T-cell (primary cell): ENCODE measurements around the gene TMEM86B. TPM values are rescaled to one million over a fixed set of nuclear protein-coding genes. Genes with fewer than 3 reads are reported as not detected.

Experiments
- ATAC-seq, 4 experiments: fragments of 200-7000 bp in 3 of 4; fragments of 150-1000 bp in 1 of 4; cut with Tn5 transposase; replicated peaks in 1 of 4; 1 replicate in 3 of 4; 2 replicates in 1 of 4; pipeline ENCODE4 v1.10.0; 2021; ENCODE audit warnings: moderate library complexity in 3 of 4, mild to moderate bottlenecking in 2 of 4, moderate number of reproducible peaks in 1 of 4
- CTCF ChIA-PET, 2 donors: fragments of 300-600 bp; sonication (Branson Sonifier 250); formaldehyde crosslinking; loops; one replicate each; lab custom pipeline; 2022; ENCODE audit warnings: antibody characterized with exemption in 2 of 2; lab: Charles Lee
- POLR2A ChIA-PET, 2 donors: fragments of 300-600 bp; sonication (Branson Sonifier 250); formaldehyde crosslinking; loops; one replicate each; lab custom pipeline; 2022; ENCODE audit warnings: antibody characterized with exemption in 2 of 2; lab: Charles Lee
- DNase-seq, 35 experiments: peaks; one replicate each; pipeline versions ENCODE4 v3.0.0 to v3.0.0-alpha.2; 2013 to 2023
- H3K27ac ChIP-seq: one replicate; pipeline ENCODE4 v1.5.1; 2013; ENCODE audit warnings: low read length
- H3K27me3 ChIP-seq, 2 experiments: replicated peaks in 1 of 2; 1 replicate in 1 of 2; 2 replicates in 1 of 2; pipeline versions ENCODE4 v1.6.1 to v1.7.0; 2013; ENCODE audit warnings: low read length in 1 of 2, mixed read lengths in 1 of 2; ENCODE audit not compliant: control insufficient read depth in 2 of 2, insufficient read depth in 2 of 2; ENCODE audit errors: extremely low read depth in 1 of 2
- H3K36me3 ChIP-seq, 2 donors: 1 replicate in 1 of 2; 2 replicates in 1 of 2; pipeline versions ENCODE4 v1.6.1 to v1.7.0; 2013; ENCODE audit warnings: low read length in 1 of 2; ENCODE audit not compliant: control insufficient read depth in 2 of 2, insufficient read depth in 1 of 2; ENCODE audit errors: extremely low read depth in 1 of 2
- H3K4me1 ChIP-seq, 2 experiments: 1 replicate in 1 of 2; 2 replicates in 1 of 2; pipeline versions ENCODE4 v1.6.1 to v1.7.0; 2013; ENCODE audit warnings: low read length in 2 of 2, mixed read lengths in 1 of 2; ENCODE audit not compliant: insufficient read depth in 2 of 2, control insufficient read depth in 1 of 2; ENCODE audit errors: extremely low read depth in 1 of 2
- H3K4me3 ChIP-seq, 2 donors: 1 replicate in 1 of 2; 2 replicates in 1 of 2; pipeline versions ENCODE4 v1.5.1 to v1.7.0; 2013; ENCODE audit warnings: mild to moderate bottlenecking in 2 of 2, low read length in 1 of 2, moderate library complexity in 1 of 2; ENCODE audit not compliant: control insufficient read depth in 1 of 2; ENCODE audit errors: extremely low read depth in 1 of 2
- H3K9me3 ChIP-seq: 2 replicates; pipeline ENCODE4 v1.7.0; 2013
- H3K27ac Mint-ChIP-seq, 2 donors: one replicate each; pipeline ENCODE4 v1.8.0; 2020 to 2021; ENCODE audit warnings: mild to moderate bottlenecking in 2 of 2, mixed read lengths in 2 of 2
- H3K27me3 Mint-ChIP-seq, 2 donors: one replicate each; pipeline ENCODE4 v1.8.0; 2021 to 2022; ENCODE audit warnings: mixed read lengths in 2 of 2
- H3K36me3 Mint-ChIP-seq: one replicate; pipeline ENCODE4 v1.8.0; 2021; ENCODE audit warnings: mixed read lengths
- H3K4me1 Mint-ChIP-seq, 3 donors: one replicate each; pipeline ENCODE4 v1.8.0; 2020 to 2022; ENCODE audit warnings: mixed read lengths in 3 of 3, mild to moderate bottlenecking in 1 of 3
- H3K4me3 Mint-ChIP-seq, 3 donors: one replicate each; pipeline ENCODE4 v1.8.0; 2020 to 2022; ENCODE audit warnings: mild to moderate bottlenecking in 3 of 3, mixed read lengths in 3 of 3, moderate library complexity in 3 of 3
- H3K9me3 Mint-ChIP-seq, 3 donors: one replicate each; pipeline ENCODE4 v1.8.0; 2020 to 2022; ENCODE audit warnings: mixed read lengths in 3 of 3
- WGBS: methylation state at CpG from one replicate; pipeline ENCODE4 v1.1.5; 2013; ENCODE audit warnings: missing lambda C conversion rate; ENCODE audit not compliant: insufficient coverage; 5-methylcytosine and 5-hydroxymethylcytosine counted together
- total RNA-seq, 35 experiments: library from RNA in 6 of 35; stranded (reverse) in 6 of 35; fragments of 120-200 nt in 1 of 35; gene quantifications; one replicate each; pipeline versions ENCODE4 v1.2.1 to v1.2.4 and lab custom pipeline; 2013 to 2026

Gene TMEM86B, protein sequence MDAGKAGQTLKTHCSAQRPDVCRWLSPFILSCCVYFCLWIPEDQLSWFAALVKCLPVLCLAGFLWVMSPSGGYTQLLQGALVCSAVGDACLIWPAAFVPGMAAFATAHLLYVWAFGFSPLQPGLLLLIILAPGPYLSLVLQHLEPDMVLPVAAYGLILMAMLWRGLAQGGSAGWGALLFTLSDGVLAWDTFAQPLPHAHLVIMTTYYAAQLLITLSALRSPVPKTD
- total RNA-seq (10 to 100 TPM; 10.6 to 22.4 (median 18.2) TPM), total RNA-seq (lab: John Stamatoyannopoulos, UW) (1.0 to 7.7 (median 3.8) reads per million in 29 experiments)
- total RNA-seq (2013): 4.5 TPM

DNA sequence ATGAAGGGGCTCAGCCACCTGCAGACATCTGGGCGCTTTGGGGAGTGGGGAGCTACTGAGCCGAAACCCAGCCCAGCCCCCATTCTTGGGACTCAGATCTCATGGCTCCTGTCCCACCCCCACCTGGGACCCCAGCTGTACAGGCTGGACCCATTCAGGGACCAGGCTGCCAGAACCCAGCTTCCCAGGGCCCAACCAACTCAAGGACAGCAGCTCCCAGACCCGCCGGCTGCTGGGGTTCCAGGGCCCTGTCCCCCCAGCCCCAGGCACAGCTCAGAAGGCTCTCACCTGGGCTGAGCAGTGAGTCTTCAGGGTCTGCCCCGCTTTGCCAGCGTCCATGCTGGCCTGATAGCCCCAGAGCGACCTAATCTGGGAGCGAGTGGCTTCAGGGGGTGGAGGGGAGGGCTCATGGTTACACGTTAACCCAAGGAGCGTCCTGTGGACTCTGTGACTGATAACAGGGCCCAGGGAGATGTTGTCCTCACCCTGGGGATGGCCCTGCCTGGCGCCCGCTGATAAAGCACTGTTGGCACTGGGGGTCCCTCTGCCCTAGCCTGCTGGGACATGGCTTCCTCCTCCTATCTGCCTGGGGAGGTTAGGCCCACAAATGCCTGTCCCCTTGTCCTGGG, at the start of gene TMEM86B:
TSS of gene TMEM86B (minus strand) at position 361 of the 629 bp plus-strand sequence. CDS start at position 339, 22 bp downstream.
- no peaks in the 10 kb centered on the region for H3K27me3 Mint-ChIP-seq
- WGBS: 95% methylated on average over 11 of the region's 12 CpGs
- Histone ChIP-seq H3K27ac (no peak within 1 kb of the TSS), H3K36me3 (peaks cover 37 to 75% of the 10 kb centered on the region in 2 donors), H3K27me3 (no peaks in the 10 kb centered on the region), H3K9me3 (no peaks in the 10 kb centered on the region), H3K4me1 (no peaks in the 10 kb centered on the region), H3K4me3 (no peak within 1 kb of the TSS)
- CTCF ChIA-PET: no interaction called here
- H3K4me3 Mint-ChIP-seq: no peak within 1 kb of the TSS
- DNase-seq: no peak
- no peak within 1 kb of the TSS for H3K27ac Mint-ChIP-seq
- no peaks in the 10 kb centered on the region for H3K9me3 Mint-ChIP-seq
- POLR2A ChIA-PET: no interaction called here
- H3K36me3 Mint-ChIP-seq: peaks cover 33% of the 10 kb centered on the region
- ATAC-seq: no peak
- peaks cover 0 to 3% (median 0%) of the 10 kb centered on the region in 3 donors for H3K4me1 Mint-ChIP-seq

DNA sequence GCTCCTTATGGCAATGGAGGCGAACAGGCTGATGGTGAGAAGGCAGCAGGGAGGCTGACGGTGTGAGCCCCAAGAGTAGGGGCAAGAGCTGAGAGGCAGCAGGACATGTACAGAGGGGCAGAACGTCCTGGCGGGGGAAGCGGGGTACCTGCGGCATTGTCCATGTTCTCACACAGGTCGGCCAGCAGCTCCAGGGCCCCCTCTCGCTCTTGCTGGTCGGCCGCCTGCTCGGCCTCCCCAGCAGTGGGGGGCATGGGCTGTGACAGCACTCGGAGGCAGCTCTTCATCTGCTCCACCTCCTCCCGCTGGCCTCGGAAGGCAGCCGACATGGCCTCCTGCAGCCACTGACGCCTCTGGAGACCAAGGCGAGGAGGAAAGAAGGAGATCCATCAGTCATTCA, 48.9 kb upstream of the TMEM86B start:
- H3K27me3 Mint-ChIP-seq: no peaks in the 10 kb centered on the region
- Histone ChIP-seq H3K4me1 (peaks cover 9 to 58% of the 10 kb centered on the region in 2 experiments), H3K27me3 (no peaks in the 10 kb centered on the region), H3K9me3 (no peaks in the 10 kb centered on the region), H3K27ac (peak overlapping the region; percentile 75), H3K4me3 (no peak overlapping the region), H3K36me3 (peaks cover 18 to 34% of the 10 kb centered on the region in 2 donors)
- H3K36me3 Mint-ChIP-seq: peaks cover 25% of the 10 kb centered on the region
- CTCF ChIA-PET: interaction anchor here in 1 of 2 donors (1.0 kb wide), 1 partner anchor 21 kb away, joined by 3 read pairs; no protein-coding TSS in a partner anchor
- no peaks in the 10 kb centered on the region for H3K9me3 Mint-ChIP-seq
- H3K4me1 Mint-ChIP-seq: peaks cover 13 to 41% (median 25%) of the 10 kb centered on the region in 3 donors
- peak overlapping the region in 1 of 2 donors; percentile 71 for H3K27ac Mint-ChIP-seq
- no peak for ATAC-seq
- POLR2A ChIA-PET: interaction anchor here (0.5 to 1.5 kb wide), 3 partner anchors 18 to 106 kb away, joined by 3 to 7 read pairs (median 3); no protein-coding TSS in a partner anchor
- 97% methylated on average over 14 of the region's 17 CpGs for WGBS
- no peak for DNase-seq
- peak overlapping the region in 2 of 3 donors; percentile 2 to 13 for H3K4me3 Mint-ChIP-seq

DNA sequence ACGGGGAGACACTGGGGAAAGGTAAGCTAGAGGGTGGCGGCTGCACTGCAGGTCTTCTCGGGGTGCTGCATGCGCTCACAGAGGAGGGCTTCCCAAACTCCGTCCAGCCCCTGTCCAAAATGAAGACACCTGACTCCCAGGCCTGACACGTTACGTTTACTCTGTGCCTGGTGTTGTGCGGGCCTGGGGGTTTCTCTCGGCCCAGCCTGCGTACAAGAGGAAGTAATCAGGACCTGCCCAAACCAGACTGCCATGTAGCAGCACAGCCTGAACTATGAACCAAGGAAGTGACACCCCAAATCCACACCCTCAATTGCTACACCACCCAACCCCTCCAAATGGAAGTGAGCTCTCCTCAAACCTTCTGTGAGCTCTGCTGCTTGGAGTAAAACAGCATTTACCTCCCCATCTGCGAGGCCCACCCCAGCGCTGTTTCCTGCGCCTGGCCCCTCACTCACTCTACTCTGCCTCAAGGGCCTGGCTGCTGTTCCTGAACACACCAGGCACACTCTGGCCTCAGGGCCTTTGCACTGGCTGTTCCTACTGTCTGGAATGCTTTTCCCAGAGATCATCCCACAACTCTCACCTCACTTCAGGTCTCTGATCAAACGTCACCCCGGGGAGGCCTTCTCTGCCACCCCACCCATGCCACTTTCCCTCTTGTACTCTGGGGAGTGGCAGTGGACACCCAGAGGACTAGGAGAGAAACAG, 48.3 kb upstream of the TMEM86B start:
- Mint-ChIP-seq H3K27ac (peak overlapping the region; percentile 39 to 71), H3K9me3 (no peaks in the 10 kb centered on the region), H3K4me3 (peak overlapping the region in 2 of 3 donors; percentile 2 to 24), H3K4me1 (peaks cover 13 to 41% (median 25%) of the 10 kb centered on the region in 3 donors), H3K36me3 (peaks cover 31% of the 10 kb centered on the region), H3K27me3 (no peaks in the 10 kb centered on the region)
- Histone ChIP-seq H3K4me1 (peaks cover 9 to 58% of the 10 kb centered on the region in 2 experiments), H3K36me3 (peaks cover 18 to 38% of the 10 kb centered on the region in 2 donors), H3K4me3 (no peak overlapping the region), H3K9me3 (no peaks in the 10 kb centered on the region), H3K27me3 (no peaks in the 10 kb centered on the region), H3K27ac (peak overlapping the region; percentile 75)
- CTCF ChIA-PET: no interaction called here
- 79% methylated on average over 12 of the region's 15 CpGs for WGBS
- POLR2A ChIA-PET: interaction anchor here (0.5 to 1.5 kb wide), 3 partner anchors 17 to 107 kb away, joined by 3 to 7 read pairs (median 3); no protein-coding TSS in a partner anchor
- peak in 1 of 35 experiments; percentile 47 for DNase-seq
- ATAC-seq: no peak

DNA sequence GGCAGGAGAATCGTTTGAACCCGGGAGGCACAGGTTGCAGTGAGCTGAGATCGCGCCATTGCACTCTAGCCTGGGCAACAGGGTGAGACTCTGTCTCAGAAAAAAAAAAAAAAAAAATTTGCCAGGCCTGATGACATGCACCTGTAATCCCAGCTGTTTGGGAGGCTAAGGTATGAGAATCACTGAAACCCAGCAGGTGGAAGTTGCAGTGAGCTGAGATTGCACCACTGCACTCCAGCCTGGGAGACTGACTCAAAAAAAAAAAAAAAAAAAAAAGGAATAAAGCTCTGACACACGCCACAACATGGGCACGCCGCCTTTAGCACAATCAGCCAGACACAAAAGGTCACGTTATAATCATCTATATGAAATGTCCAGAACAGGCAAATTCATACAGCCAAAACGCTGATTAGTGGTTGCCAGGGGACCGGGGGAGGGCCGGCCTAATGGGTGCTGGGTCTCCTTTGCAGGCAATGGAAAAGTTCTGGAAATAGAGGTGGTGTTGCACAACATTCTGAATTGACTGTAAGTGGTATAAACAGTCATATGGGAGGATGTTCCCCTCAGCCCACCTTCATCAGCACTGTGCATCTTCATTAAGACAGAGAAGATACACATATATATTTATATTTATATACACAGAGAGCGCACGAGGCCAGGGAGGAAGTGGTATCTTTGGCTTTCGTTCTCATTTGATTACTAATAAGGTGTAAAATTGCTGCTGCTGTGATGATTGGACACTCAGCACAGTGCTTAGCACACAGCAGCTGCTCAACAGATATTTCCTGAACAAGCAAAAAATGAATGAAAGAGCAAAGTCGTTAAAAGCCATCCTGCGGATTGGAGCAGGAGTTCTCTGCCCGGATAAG, 47.5 kb upstream of the TMEM86B start:
- Mint-ChIP-seq H3K9me3 (no peaks in the 10 kb centered on the region), H3K36me3 (peaks cover 32% of the 10 kb centered on the region), H3K4me1 (peaks cover 13 to 37% (median 25%) of the 10 kb centered on the region in 3 donors), H3K27me3 (no peaks in the 10 kb centered on the region), H3K4me3 (peak overlapping the region in 2 of 3 donors; percentile 2 to 24), H3K27ac (peak overlapping the region in 1 of 2 donors; percentile 58)
- ChIA-PET CTCF (interaction anchor here in 1 of 2 donors (0.6 to 0.7 kb wide), 3 partner anchors 92 to 191 kb away, joined by 3 to 5 read pairs (median 4); partner anchors contain the start of gene DNAAF3), POLR2A (interaction anchor here (0.6 to 1.5 kb wide), 4 partner anchors 19 to 200 kb away, joined by 3 to 6 read pairs (median 4); partner anchors contain the start of gene KMT5C (in 1 of the 2))
- no peak overlapping the region for H3K4me3 ChIP-seq
- peak overlapping the region; percentile 75 for H3K27ac ChIP-seq
- 67% methylated on average over 11 of the region's 17 CpGs for WGBS
- no peak for ATAC-seq
- H3K4me1 ChIP-seq: peaks cover 9 to 56% of the 10 kb centered on the region in 2 experiments
- no peaks in the 10 kb centered on the region for H3K9me3 ChIP-seq
- no peaks in the 10 kb centered on the region for H3K27me3 ChIP-seq
- H3K36me3 ChIP-seq: peaks cover 18 to 42% of the 10 kb centered on the region in 2 donors
- DNase-seq: peak in 2 of 35 experiments; percentile 26 to 65

DNA sequence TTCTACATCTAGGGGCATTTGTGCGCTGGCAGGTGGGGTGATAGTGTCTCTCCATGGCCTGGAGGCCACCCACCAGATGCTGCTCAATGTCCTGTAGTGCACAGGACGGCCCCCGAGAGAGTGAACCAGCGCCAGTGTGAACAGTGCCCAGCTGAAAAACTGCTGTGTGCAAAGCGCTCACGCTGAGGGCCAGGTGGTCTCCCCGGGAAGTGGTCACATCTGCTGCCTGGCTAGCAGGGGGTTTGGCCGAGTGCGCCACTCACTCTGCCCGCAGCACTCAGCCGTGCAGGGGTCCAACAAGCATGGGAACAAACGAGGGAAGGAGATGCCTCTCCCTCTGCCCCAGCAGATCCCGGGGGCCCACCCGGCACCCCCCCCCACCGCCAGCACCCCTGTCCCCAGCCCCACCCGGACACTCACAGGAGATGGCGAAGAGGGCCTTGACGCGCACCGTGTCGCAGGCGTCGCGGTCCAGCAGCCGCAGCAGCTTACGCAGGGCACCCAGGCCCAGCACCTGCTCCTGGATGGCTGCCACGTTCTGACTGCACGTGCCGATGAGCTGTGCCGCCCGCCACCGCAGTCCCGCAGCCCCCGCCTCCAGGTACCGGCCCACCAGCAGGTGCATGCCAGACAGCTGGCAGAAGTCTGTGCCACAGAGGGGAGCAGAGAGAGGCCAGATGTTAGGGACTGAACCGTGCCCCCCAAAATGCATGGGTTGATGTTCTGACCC, 45.6 kb upstream of the TMEM86B start:
- 99% methylated on average over 27 of the region's 36 CpGs for WGBS
- H3K4me3 ChIP-seq: no peak overlapping the region
- H3K27ac Mint-ChIP-seq: no peak overlapping the region
- peaks cover 22 to 42% of the 10 kb centered on the region in 2 donors for H3K36me3 ChIP-seq
- no peak for DNase-seq
- no peaks in the 10 kb centered on the region for H3K9me3 ChIP-seq
- peaks cover 3 to 38% of the 10 kb centered on the region in 2 experiments for H3K4me1 ChIP-seq
- no peaks in the 10 kb centered on the region for H3K9me3 Mint-ChIP-seq
- no peaks in the 10 kb centered on the region for H3K27me3 Mint-ChIP-seq
- no peaks in the 10 kb centered on the region for H3K27me3 ChIP-seq
- peaks cover 0 to 19% (median 11%) of the 10 kb centered on the region in 3 donors for H3K4me1 Mint-ChIP-seq
- peaks cover 46% of the 10 kb centered on the region for H3K36me3 Mint-ChIP-seq
- no peak overlapping the region for H3K27ac ChIP-seq
- POLR2A ChIA-PET: no interaction called here
- CTCF ChIA-PET: no interaction called here
- H3K4me3 Mint-ChIP-seq: no peak overlapping the region
- no peak for ATAC-seq
